CD4-positive, alpha-beta T cell (primary cell): ENCODE measurements around the gene MLXIP. TPM values are rescaled to one million over a fixed set of nuclear protein-coding genes. Genes with fewer than 3 reads are reported as not detected.

ENCODE experiments used
- ATAC-seq: fragments of 200-7000 bp; cut with Tn5 transposase; one replicate; pipeline ENCODE4 v1.10.0; 2022; ENCODE audit warnings: mild to moderate bottlenecking; ENCODE audit not compliant: poor library complexity
- CTCF ChIA-PET: fragments of 350-600 bp; sonication (Branson Sonifier 250); formaldehyde crosslinking; loops from one replicate; lab custom pipeline; 2021; ENCODE audit warnings: antibody characterized with exemption, inconsistent platforms; lab: Charles Lee
- POLR2A ChIA-PET: fragments of 350-600 bp; sonication (Branson Sonifier 250); formaldehyde crosslinking; loops from one replicate; lab custom pipeline; 2021; ENCODE audit warnings: antibody characterized with exemption, inconsistent platforms; lab: Charles Lee
- DNase-seq, 14 experiments: peaks; one replicate each; pipeline ENCODE4 v3.0.0-alpha.2; 2013 to 2020; ENCODE audit warnings: mixed read lengths in 2 of 14
- H3K27ac ChIP-seq, 2 donors: one replicate each; pipeline versions ENCODE4 v1.5.1 to v1.7.0; 2013; ENCODE audit warnings: low read length in 2 of 2, low read depth in 1 of 2, mild to moderate bottlenecking in 1 of 2
- H3K27me3 ChIP-seq, 2 experiments: 1 replicate in 1 of 2; 2 replicates in 1 of 2; pipeline versions ENCODE4 v1.6.1 to v1.7.0; 2013; ENCODE audit warnings: low read length in 2 of 2, control low read depth in 1 of 2, mild to moderate bottlenecking in 1 of 2, moderate library complexity in 1 of 2; ENCODE audit not compliant: insufficient read depth in 2 of 2, control insufficient read depth in 1 of 2
- H3K36me3 ChIP-seq: one replicate; pipeline ENCODE4 v1.6.1; 2013; ENCODE audit warnings: low read length, control low read depth; ENCODE audit not compliant: insufficient read depth
- H3K4me1 ChIP-seq: one replicate; pipeline ENCODE4 v1.6.1; 2013; ENCODE audit warnings: low read length, control low read depth; ENCODE audit not compliant: insufficient read depth
- H3K4me3 ChIP-seq: one replicate; pipeline ENCODE4 v1.5.1; 2013; ENCODE audit warnings: mild to moderate bottlenecking, low read length, moderate library complexity
- H3K9me3 ChIP-seq, 2 experiments: 1 replicate in 1 of 2; 2 replicates in 1 of 2; pipeline versions ENCODE4 v1.6.1 to v1.7.0; 2013; ENCODE audit warnings: low read length in 2 of 2, mild to moderate bottlenecking in 2 of 2, control low read depth in 1 of 2, moderate library complexity in 1 of 2; ENCODE audit not compliant: control insufficient read depth in 1 of 2, insufficient read depth in 1 of 2
- H3K27ac Mint-ChIP-seq: one replicate; pipeline ENCODE4 v1.8.0; 2020; ENCODE audit warnings: mixed read lengths
- H3K27me3 Mint-ChIP-seq: one replicate; pipeline ENCODE4 v1.8.0; 2021; ENCODE audit warnings: mixed read lengths
- H3K36me3 Mint-ChIP-seq: one replicate; pipeline ENCODE4 v1.8.0; 2021; ENCODE audit warnings: low read depth, mixed read lengths
- H3K4me1 Mint-ChIP-seq: one replicate; pipeline ENCODE4 v1.8.0; 2021; ENCODE audit warnings: low read depth, mixed read lengths
- H3K4me3 Mint-ChIP-seq: one replicate; pipeline ENCODE4 v1.8.0; 2020; ENCODE audit warnings: mild to moderate bottlenecking, mixed read lengths
- H3K9me3 Mint-ChIP-seq: one replicate; pipeline ENCODE4 v1.8.0; 2020; ENCODE audit warnings: mixed read lengths
- CTCF ChIP-seq: fragments of 200-600 bp; IDR thresholded peaks from one replicate; pipeline ENCODE4 v1.8.0; 2022; ENCODE audit warnings: antibody characterized with exemption, mild to moderate bottlenecking
- intact Hi-C, 2 experiments: fragments of 100-400 bp; cut with DNase I in 1 of 2; cut with micrococcal nuclease in 1 of 2; formaldehyde crosslinking; loops; one replicate each; pipeline versions ENCODE4 v1.15.1 to v1.9.0; 2023 to 2025; cut with DNase I, micrococcal nuclease
- total RNA-seq, 174 experiments: library from RNA in 2 of 174; stranded (reverse) in 2 of 174; gene quantifications; one replicate each; pipeline ENCODE4 v1.2.3 and lab custom pipeline; 2021 to 2026

Gene MLXIP
- total RNA-seq, 2 experiments from 2014 or later: 98.0 to 99.3 TPM

- Mint-ChIP-seq H3K4me1 (peaks cover 48% of the 10 kb centered on the region), H3K27me3 (no peaks in the 10 kb centered on the region), H3K27ac (peak overlapping the region; percentile 52), H3K9me3 (no peaks in the 10 kb centered on the region), H3K4me3 (no peak overlapping the region), H3K36me3 (peaks cover 20% of the 10 kb centered on the region)
- ChIA-PET POLR2A (no interaction called here), CTCF (interaction anchor here (4.4 kb wide), 1 partner anchor 67 kb away, joined by 43 read pairs; no protein-coding TSS in a partner anchor)
- intact Hi-C loops: loop anchor here (2.0 to 5.0 kb wide), 4 partner anchors 39 to 203 kb away; partner anchors contain the start of genes CFAP251 (in 1 of the 2) and MLXIP (in 1 of the 2)
- DNase-seq: no peak
- Histone ChIP-seq H3K4me3 (no peak overlapping the region), H3K9me3 (no peaks in the 10 kb centered on the region), H3K36me3 (peaks cover 8% of the 10 kb centered on the region), H3K27ac (no peak overlapping the region), H3K4me1 (peaks cover 19% of the 10 kb centered on the region), H3K27me3 (no peaks in the 10 kb centered on the region)
- TF ChIP-seq CTCF: no peak
- no peak for ATAC-seq
Observed at GRCh38 chr12:122121745-122122144, 43.2 kb downstream of the MLXIP start.

- Mint-ChIP-seq H3K36me3 (peaks cover 26% of the 10 kb centered on the region), H3K27me3 (no peaks in the 10 kb centered on the region), H3K4me3 (peak overlapping the region; percentile 68), H3K9me3 (no peaks in the 10 kb centered on the region), H3K4me1 (peaks cover 39% of the 10 kb centered on the region), H3K27ac (peak overlapping the region; percentile 69)
- H3K4me3 ChIP-seq: no peak overlapping the region
- DNase-seq (peak; percentile 53 to 84 (median 66)), ATAC-seq (peak; percentile 79)
- peaks cover 19% of the 10 kb centered on the region for H3K4me1 ChIP-seq
- peaks cover 13% of the 10 kb centered on the region for H3K36me3 ChIP-seq
- ChIA-PET CTCF (interaction anchor here (0.8 to 4.4 kb wide), 12 partner anchors 12 to 83 kb away, joined by 3 to 43 read pairs (median 4); no protein-coding TSS in a partner anchor), POLR2A (interaction anchor here (0.9 to 1.6 kb wide), 5 partner anchors 15 to 71 kb away, joined by 3 to 7 read pairs (median 5); partner anchors contain the start of gene MLXIP)
- TF ChIP-seq CTCF: peak; percentile 95
- H3K27me3 ChIP-seq: no peaks in the 10 kb centered on the region
- no peak overlapping the region for H3K27ac ChIP-seq
- intact Hi-C loops: loop anchor here (1.0 to 5.0 kb wide), 6 partner anchors 41 to 205 kb away; partner anchors contain the start of genes CFAP251 (in 2 of the 2) and MLXIP (in 1 of the 2)
- no peaks in the 10 kb centered on the region for H3K9me3 ChIP-seq
Observed at GRCh38 chr12:122123051-122123760, 44.6 kb downstream of the MLXIP start.

GRCh38 chr12:122123761-122124145 lies 45.2 kb downstream of the MLXIP start:
- H3K4me1 ChIP-seq: peaks cover 19% of the 10 kb centered on the region
- ATAC-seq (no peak), DNase-seq (no peak)
- Mint-ChIP-seq H3K27ac (peak overlapping the region; percentile 69), H3K27me3 (no peaks in the 10 kb centered on the region), H3K4me1 (peaks cover 39% of the 10 kb centered on the region), H3K4me3 (no peak overlapping the region), H3K36me3 (peaks cover 32% of the 10 kb centered on the region), H3K9me3 (no peaks in the 10 kb centered on the region)
- no peaks in the 10 kb centered on the region for H3K27me3 ChIP-seq
- intact Hi-C loops: loop anchor here (1.0 to 5.0 kb wide), 6 partner anchors 41 to 205 kb away; partner anchors contain the start of genes CFAP251 (in 2 of the 2) and MLXIP (in 1 of the 2)
- peaks cover 19% of the 10 kb centered on the region for H3K36me3 ChIP-seq
- ChIA-PET POLR2A (interaction anchor here (0.9 to 1.6 kb wide), 3 partner anchors 42 to 72 kb away, joined by 3 to 7 read pairs (median 6); partner anchors contain the start of gene MLXIP), CTCF (interaction anchor here (0.8 to 4.4 kb wide), 9 partner anchors 12 to 75 kb away, joined by 3 to 43 read pairs (median 4); no protein-coding TSS in a partner anchor)
- TF ChIP-seq CTCF: no peak
- no peaks in the 10 kb centered on the region for H3K9me3 ChIP-seq
- H3K4me3 ChIP-seq: no peak overlapping the region
- H3K27ac ChIP-seq: no peak overlapping the region
